GM23248 (cell line): Measurements from ENCODE around the gene ZNF132. TPM values are rescaled to one million over a fixed set of nuclear protein-coding genes. Genes with fewer than 3 reads are reported as not detected.
A peak's percentile ranks its signal among the peaks of the same experiment; 100 is the strongest.
"Not testable (repeated sequence)": the region's sequence is repeated elsewhere in the genome, so short reads cannot be mapped to it uniquely, and the experiment has no call there.

Source experiments
- DNase-seq: peaks from one replicate; pipeline ENCODE4 v3.0.0-alpha.2; 2015
- H2AFZ ChIP-seq: fragments of 200-600 bp; sonication (generic); 2 replicates; pipeline ENCODE4 v1.6.1; 2016; ENCODE audit warnings: antibody characterized with exemption
- H3F3A ChIP-seq: fragments of 200-600 bp; sonication (generic); 2 replicates; pipeline ENCODE4 v1.6.1; 2016; ENCODE audit warnings: mild to moderate bottlenecking, antibody characterized with exemption, mixed run types; ENCODE audit not compliant: insufficient read depth
- H3K27ac ChIP-seq: fragments of 200-600 bp; sonication (generic); 2 replicates; pipeline ENCODE4 v1.5.1; 2016; ENCODE audit warnings: mild to moderate bottlenecking
- H3K27me3 ChIP-seq: fragments of 200-600 bp; sonication (generic); replicated peaks from 2 replicates; pipeline ENCODE4 v1.6.1; 2016; ENCODE audit warnings: mild to moderate bottlenecking; ENCODE audit not compliant: insufficient read depth
- H3K36me3 ChIP-seq: fragments of 200-600 bp; sonication (generic); 2 replicates; pipeline ENCODE4 v1.6.1; 2016; ENCODE audit warnings: low read depth, mild to moderate bottlenecking
- H3K4me1 ChIP-seq: fragments of 200-600 bp; sonication (generic); 2 replicates; pipeline ENCODE4 v1.6.1; 2016; ENCODE audit warnings: mild to moderate bottlenecking; ENCODE audit not compliant: insufficient read depth
- H3K4me2 ChIP-seq: fragments of 200-600 bp; sonication (generic); one replicate; pipeline ENCODE4 v1.6.1; 2016; ENCODE audit warnings: mild to moderate bottlenecking; ENCODE audit not compliant: unreplicated experiment
- H3K4me3 ChIP-seq: fragments of 200-600 bp; sonication (generic); 2 replicates; pipeline ENCODE4 v1.5.1; 2016; ENCODE audit warnings: mild to moderate bottlenecking
- H3K79me2 ChIP-seq: fragments of 200-600 bp; sonication (generic); 2 replicates; pipeline ENCODE4 v1.6.1; 2016; ENCODE audit warnings: mild to moderate bottlenecking; ENCODE audit not compliant: insufficient read depth
- H3K9ac ChIP-seq: fragments of 200-600 bp; sonication (generic); 2 replicates; pipeline ENCODE4 v1.6.1; 2016; ENCODE audit warnings: mild to moderate bottlenecking
- H3K9me2 ChIP-seq: fragments of 200-600 bp; sonication (generic); 2 replicates; pipeline ENCODE4 v1.6.1; 2016; ENCODE audit warnings: mixed run types, mild to moderate bottlenecking, moderate library complexity; ENCODE audit not compliant: insufficient read depth
- H3K9me3 ChIP-seq: fragments of 200-600 bp; sonication (generic); one replicate; pipeline ENCODE4 v1.6.1; 2017; ENCODE audit warnings: low read depth
- H4K20me1 ChIP-seq: fragments of 200-600 bp; sonication (generic); 2 replicates; pipeline ENCODE4 v1.6.0; 2016; ENCODE audit not compliant: insufficient read depth
- EZH2 ChIP-seq: fragments of 200-600 bp; sonication (generic); IDR thresholded peaks from 2 replicates; pipeline ENCODE4 v1.6.1; 2018; ENCODE audit warnings: antibody characterized with exemption, mild to moderate bottlenecking; ENCODE audit not compliant: insufficient read depth, poor library complexity, severe bottlenecking
- EZH2phosphoT487 ChIP-seq: fragments of 200-600 bp; sonication (generic); IDR thresholded peaks from 2 replicates; pipeline ENCODE4 v1.6.1; 2018; ENCODE audit warnings: antibody characterized with exemption, moderate library complexity, mild to moderate bottlenecking, low read depth; ENCODE audit not compliant: insufficient read depth
- WGBS, 2 experiments: methylation state at CpG; one replicate each; pipeline ENCODE4 v1.1.6; 2015 to 2017; ENCODE audit warnings: low lambda C conversion rate in 2 of 2, low coverage in 1 of 2; ENCODE audit errors: missing lambda C conversion rate in 2 of 2; 5-methylcytosine and 5-hydroxymethylcytosine counted together
- in situ Hi-C: fragments of 300-500 bp; cut with MboI; formaldehyde crosslinking; loops from 2 replicates; pipeline ENCODE4 v1.15.0; 2020
- polyA plus RNA-seq: library from polyadenylated mRNA; unstranded; fragments of >200 nt; fragmentation: Nextera tagmentation; extraction: Ambion mirVana; gene quantifications from 2 replicates; pipeline ENCODE4 v1.2.1, GENCODE V29; 2016
- total RNA-seq: library from RNA; depleted of rRNA; stranded (reverse); fragments of >200 nt; shearing (Covaris generic); gene quantifications from 2 replicates; pipeline ENCODE4 v1.2.3, GENCODE V29; 2014

The ZNF132 gene
- total and polyA plus RNA-seq, 2 experiments from 2014 or later = 4.5 to 6.1 TPM

- Histone ChIP-seq H3K27me3 (no peaks in the 10 kb centered on the region), H3K36me3 (no peaks in the 10 kb centered on the region), H3K4me2 (no peak overlapping the region), H3K9ac (no peak overlapping the region), H3K9me2 (no peaks in the 10 kb centered on the region), H3K27ac (no peak overlapping the region), H3K4me3 (no peak overlapping the region), H3K4me1 (no peaks in the 10 kb centered on the region), H4K20me1 (no peaks in the 10 kb centered on the region), H2AFZ (no peak overlapping the region), H3K9me3 (no peaks in the 10 kb centered on the region), H3F3A (no peaks in the 10 kb centered on the region), H3K79me2 (no peaks in the 10 kb centered on the region; the same call in 1 of the 2 replicates)
- WGBS, 2 experiments = 86 to 90% methylated on average over 6 of the region's 6 CpGs
- no peak for DNase-seq
- TF ChIP-seq EZH2phosphoT487 = no peak
- no peak for TF ChIP-seq EZH2
- in situ Hi-C loops = no loop called here
Observed at GRCh38 chr19:58453743-58454142, 13.8 kb upstream of the ZNF132 start.

- Histone ChIP-seq H3K4me2 (peak within 1 kb of the TSS; percentile 93), H3K27ac (no peak within 1 kb of the TSS), H2AFZ (peak within 1 kb of the TSS; percentile 97), H3K27me3 (no peaks in the 10 kb centered on the region), H4K20me1 (no peaks in the 10 kb centered on the region), H3K9ac (peak within 1 kb of the TSS; percentile 77), H3K9me3 (no peaks in the 10 kb centered on the region), H3F3A (no peaks in the 10 kb centered on the region), H3K9me2 (no peaks in the 10 kb centered on the region), H3K4me3 (peak within 1 kb of the TSS; percentile 82), H3K36me3 (no peaks in the 10 kb centered on the region), H3K4me1 (no peaks in the 10 kb centered on the region), H3K79me2 (no peaks in the 10 kb centered on the region; the same call in 1 of the 2 replicates)
- peak; percentile 98 for DNase-seq
- 0 to 1% methylated on average over 56 to 70 of the region's 79 CpGs for WGBS, 2 experiments
- in situ Hi-C loops = no loop called here
- no peak for TF ChIP-seq EZH2phosphoT487
- no peak for TF ChIP-seq EZH2
Observed at GRCh38 chr19:58451358-58452101, 11.6 kb upstream of the ZNF132 start, which contains the start of gene ZNF324B. Gene ZNF324B (plus strand): TSS chr19:58451622. CDS start chr19:58453702, 2,080 bp downstream.

- TF ChIP-seq EZH2 (no peak), EZH2phosphoT487 (no peak)
- Histone ChIP-seq H3K27ac (no peak overlapping the region), H3K4me3 (peak overlapping the region; percentile 82), H3K9me2 (no peaks in the 10 kb centered on the region), H4K20me1 (no peaks in the 10 kb centered on the region), H3K79me2 (no peaks in the 10 kb centered on the region; the same call in 1 of the 2 replicates), H3K4me1 (no peaks in the 10 kb centered on the region), H3F3A (no peaks in the 10 kb centered on the region), H3K27me3 (no peaks in the 10 kb centered on the region), H3K4me2 (peak overlapping the region; percentile 93), H3K36me3 (no peaks in the 10 kb centered on the region), H3K9ac (peak overlapping the region; percentile 77), H2AFZ (peak overlapping the region; percentile 97), H3K9me3 (no peaks in the 10 kb centered on the region)
- in situ Hi-C loops = no loop called here
- peak; percentile 17 for DNase-seq
- WGBS, 2 experiments = 3% methylated on average over 11 of the region's 11 CpGs
Observed at GRCh38 chr19:58450856-58451357, 11.0 kb upstream of the ZNF132 start.

GRCh38 chr19:58449980-58450379 is 10.0 kb upstream of the ZNF132 start:
- in situ Hi-C loops, H3K4me1 ChIP-seq, H3K4me3 ChIP-seq, DNase-seq, H3K9me2 ChIP-seq, H3F3A ChIP-seq, H3K9me3 ChIP-seq, H3K36me3 ChIP-seq, H3K4me2 ChIP-seq, H3K9ac ChIP-seq, H2AFZ ChIP-seq, H3K79me2 ChIP-seq, H3K27me3 ChIP-seq, H4K20me1 ChIP-seq, H3K27ac ChIP-seq: not testable (repeated sequence)
- 26 to 28% methylated on average over 5 of the region's 5 CpGs for WGBS, 2 experiments

- H3K9me3 ChIP-seq, H3K9me2 ChIP-seq, H3K4me3 ChIP-seq, DNase-seq, in situ Hi-C loops, H4K20me1 ChIP-seq, H3K4me2 ChIP-seq, H2AFZ ChIP-seq, H3F3A ChIP-seq, H3K79me2 ChIP-seq, H3K27me3 ChIP-seq, H3K9ac ChIP-seq, H3K27ac ChIP-seq, H3K36me3 ChIP-seq, H3K4me1 ChIP-seq: not testable (repeated sequence)
- 8 to 16% methylated on average over 3 of the region's 3 CpGs for WGBS, 2 experiments
Observed at GRCh38 chr19:58448860-58449259, 8.9 kb upstream of the ZNF132 start.

- H3K4me2 ChIP-seq, H3F3A ChIP-seq, H4K20me1 ChIP-seq, H3K9me3 ChIP-seq, H3K4me1 ChIP-seq, H3K9ac ChIP-seq, H3K27me3 ChIP-seq, H3K27ac ChIP-seq, H3K4me3 ChIP-seq, H3K9me2 ChIP-seq, H3K36me3 ChIP-seq, DNase-seq, in situ Hi-C loops, H2AFZ ChIP-seq: not testable (repeated sequence)
- H3K79me2 ChIP-seq = peaks cover 18% of the 10 kb centered on the region
- WGBS, 2 experiments = 64 to 68% methylated on average over 7 of the region's 7 CpGs
Observed at GRCh38 chr19:58442986-58443385, 3.0 kb upstream of the ZNF132 start.
